ENCODE measurements around the gene CUX1.

Gene CUX1

GRCh38 chr7:101960985-101961708 is 143.7 kb downstream of the CUX1 start:
- FAIRE-seq: no peak

GRCh38 chr7:101961811-101962210 is 144.4 kb downstream of the CUX1 start:
- no peak for FAIRE-seq

DNA sequence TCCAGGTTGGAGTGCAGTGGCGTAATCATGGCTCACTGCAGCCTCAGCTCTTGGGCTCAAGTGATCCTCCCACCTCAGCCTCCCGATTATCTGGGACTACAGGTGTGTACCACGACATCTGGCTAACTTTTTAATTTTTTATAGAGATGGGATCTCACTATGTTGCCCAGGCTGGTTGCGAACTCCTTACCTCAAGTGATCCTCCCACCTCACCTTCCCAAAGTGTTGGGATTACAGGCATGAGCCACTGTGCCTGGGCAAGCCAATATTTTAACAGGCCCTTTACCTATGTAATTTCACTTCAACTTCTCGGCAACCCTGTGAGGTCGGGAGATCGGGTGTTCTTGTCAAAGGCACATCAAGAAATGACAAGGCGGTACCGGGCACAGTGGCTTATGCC is 146.3 kb downstream of the CUX1 start:
- no peak for FAIRE-seq

- FAIRE-seq: no peak
Measured at GRCh38 chr7:101964680-101965452, 147.4 kb downstream of the CUX1 start.

DNA sequence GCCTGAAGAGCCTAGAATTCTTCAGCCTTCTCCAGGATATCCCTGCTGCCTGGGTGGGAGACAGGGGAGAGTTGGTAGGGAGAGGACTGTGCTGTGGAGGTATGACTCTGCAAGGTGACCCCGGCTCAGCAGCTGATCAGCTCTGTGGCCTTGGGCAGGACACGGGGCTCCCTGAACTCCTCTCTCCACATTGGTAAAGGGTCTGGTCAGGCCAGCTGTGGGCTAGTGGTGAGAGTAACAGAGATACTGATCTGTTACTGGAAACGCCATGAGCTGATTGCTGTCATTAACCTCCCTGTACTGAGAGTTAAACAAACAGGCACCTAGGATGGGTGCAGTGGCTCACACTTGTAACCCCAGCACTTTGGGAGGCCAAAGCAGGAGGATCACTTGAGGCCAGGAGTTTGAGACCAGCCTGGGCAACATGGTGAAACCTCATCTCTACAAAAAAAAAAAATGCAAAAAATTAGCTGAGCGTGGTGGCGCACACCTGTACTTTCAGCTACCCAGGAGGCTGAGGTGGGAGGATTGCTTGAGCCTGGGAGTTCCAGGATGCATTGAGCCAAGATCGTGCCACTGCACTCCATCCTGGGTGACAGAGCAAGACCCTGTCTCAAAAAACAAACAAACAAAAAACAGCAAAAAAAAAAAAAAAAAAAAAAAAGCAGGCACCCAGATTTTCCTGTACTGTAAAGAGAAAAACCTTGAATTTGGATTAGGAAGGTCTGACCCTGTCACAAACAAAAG is 151.5 kb downstream of the CUX1 start:
- no peak for FAIRE-seq

GRCh38 chr7:101969997-101970585 is 152.7 kb downstream of the CUX1 start:
- no peak for FAIRE-seq

DNA sequence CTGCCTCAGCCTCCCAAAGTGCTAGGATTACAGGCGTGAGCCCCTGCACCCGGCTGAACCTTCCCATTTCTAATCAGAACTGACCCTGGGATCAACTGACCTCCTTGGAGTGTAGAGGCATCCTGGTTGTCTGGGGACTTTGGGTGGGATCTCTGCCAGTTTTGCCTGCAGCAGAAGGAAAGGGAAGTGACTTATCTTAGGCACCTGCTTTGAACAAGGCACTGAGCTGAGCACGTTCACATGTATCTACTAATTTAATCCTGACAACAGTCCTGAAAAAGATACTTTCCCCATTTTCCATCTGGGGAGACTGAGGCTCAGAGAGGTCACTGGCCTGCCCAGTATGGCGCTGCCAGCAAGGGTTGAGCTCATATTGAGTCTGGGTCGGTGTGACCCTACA is 153.4 kb downstream of the CUX1 start:
- FAIRE-seq: no peak

GRCh38 chr7:101971457-101971856 is 154.0 kb downstream of the CUX1 start:
- no peak for FAIRE-seq

- no peak for FAIRE-seq
Measured at GRCh38 chr7:101972627-101973026, 155.2 kb downstream of the CUX1 start.

DNA sequence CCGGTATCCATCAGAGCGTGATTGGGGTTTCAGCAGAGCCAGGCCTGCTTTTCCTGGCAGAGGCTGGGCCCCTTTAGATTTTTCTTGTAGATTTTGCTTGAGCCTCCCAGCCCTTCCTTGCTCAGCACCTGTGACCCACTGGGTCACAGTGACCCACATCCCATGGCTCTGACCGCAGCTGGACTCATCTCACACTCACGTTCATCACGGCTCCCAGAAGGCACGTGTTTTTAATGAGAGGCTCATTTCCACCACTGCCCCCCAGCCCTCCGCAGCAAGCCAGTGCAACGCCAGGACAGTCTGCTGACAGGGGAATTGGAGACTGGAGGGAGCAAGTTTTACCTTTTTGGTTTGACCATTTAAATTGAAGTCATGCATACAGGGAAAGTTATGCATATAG is 155.7 kb downstream of the CUX1 start:
- FAIRE-seq: no peak

GRCh38 chr7:101974393-101974792 is 157.0 kb downstream of the CUX1 start:
- no peak for FAIRE-seq

- no peak for FAIRE-seq
Measured at GRCh38 chr7:101975046-101975445, 157.6 kb downstream of the CUX1 start.

DNA sequence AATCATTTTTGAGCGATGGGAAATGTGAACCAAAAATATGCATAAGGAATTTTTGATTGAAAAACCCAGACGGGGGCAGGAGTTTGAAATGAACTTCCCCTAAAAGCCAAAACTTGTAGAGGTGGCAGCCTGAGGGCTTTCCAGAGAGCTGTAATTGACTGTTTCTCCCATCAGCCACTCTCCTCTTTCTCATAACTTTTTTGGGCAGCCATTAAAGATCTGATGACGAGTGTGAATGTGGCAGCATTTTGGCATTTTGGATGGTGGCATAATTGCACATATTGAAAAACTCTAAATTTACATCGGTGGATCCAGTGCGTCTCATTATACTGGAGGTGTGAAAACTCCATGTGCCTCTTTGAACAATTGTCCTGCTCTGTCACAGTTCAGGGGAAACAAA is 159.0 kb downstream of the CUX1 start:
- FAIRE-seq: no peak

DNA sequence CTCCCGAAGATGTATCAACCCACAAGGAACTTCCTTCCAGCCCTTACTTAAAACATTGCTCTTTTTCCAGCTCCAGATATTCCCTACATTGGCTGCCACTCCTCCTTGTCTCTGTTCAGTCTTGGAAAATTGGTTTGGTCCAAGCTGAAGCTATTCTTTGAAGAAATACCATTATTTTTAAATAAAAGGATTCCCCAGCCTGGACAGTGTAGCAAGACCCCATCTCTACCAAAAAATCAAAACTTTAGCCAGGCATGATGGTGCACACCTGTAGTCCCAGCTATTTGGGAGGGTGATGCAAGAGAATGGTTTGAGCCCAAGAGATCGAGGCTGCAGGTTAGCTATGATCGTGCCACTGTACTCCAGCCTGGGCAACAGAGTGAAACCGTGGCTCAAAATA is 159.8 kb downstream of the CUX1 start:
- no peak for FAIRE-seq

DNA sequence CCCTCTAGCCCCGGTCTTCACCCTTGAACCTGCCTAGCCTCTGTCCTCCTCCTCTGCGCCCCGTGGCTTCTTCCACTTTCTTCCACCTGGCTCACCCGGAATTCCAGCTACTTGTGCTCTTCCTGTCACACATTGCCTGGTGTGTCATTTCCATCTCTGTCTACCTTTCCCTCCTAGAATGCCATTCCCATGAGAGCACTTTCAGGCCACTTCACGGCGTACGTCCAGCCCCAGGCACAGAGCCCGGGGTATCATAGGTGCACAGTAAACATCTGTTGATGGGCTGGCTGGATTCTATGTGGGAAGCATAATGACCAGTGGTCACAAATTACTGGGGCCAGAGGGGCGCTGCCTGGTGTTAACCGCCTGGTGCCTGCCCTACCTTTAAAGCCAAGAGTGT is 161.3 kb downstream of the CUX1 start:
- no peak for FAIRE-seq

DNA sequence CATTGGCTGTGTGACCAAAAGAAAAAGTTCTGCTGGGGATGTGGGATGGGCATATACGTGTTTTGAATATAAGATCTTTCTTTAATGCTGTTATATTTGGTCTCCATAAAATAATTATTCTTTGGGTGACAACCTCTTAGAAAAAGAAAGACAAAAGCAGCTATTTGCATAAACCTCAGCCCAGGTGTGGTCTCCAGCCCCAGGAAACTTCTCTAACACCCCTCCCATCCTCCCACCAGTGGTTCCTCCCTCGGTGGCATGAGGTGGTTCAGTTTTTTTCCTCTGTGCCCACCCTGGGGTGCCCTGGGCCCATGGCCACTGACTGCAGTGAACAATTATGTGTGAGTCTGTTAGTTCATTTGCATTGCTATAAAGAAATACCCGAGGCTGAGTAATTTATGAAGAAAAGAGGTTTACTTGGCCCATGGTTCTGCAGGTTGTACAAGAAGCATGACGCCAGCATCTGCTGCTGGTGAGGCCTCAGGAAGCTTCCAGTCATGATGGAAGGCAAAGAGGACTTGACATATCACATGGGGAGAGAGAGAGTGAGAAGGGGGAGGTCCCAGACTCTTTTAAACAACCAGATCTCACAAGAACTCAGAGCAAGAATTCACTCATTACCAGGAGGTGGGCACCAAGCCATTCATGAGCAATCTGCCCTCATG is 165.9 kb downstream of the CUX1 start:
- FAIRE-seq: no peak

GRCh38 chr7:101984133-101984879 is 166.9 kb downstream of the CUX1 start:
- FAIRE-seq: no peak

DNA sequence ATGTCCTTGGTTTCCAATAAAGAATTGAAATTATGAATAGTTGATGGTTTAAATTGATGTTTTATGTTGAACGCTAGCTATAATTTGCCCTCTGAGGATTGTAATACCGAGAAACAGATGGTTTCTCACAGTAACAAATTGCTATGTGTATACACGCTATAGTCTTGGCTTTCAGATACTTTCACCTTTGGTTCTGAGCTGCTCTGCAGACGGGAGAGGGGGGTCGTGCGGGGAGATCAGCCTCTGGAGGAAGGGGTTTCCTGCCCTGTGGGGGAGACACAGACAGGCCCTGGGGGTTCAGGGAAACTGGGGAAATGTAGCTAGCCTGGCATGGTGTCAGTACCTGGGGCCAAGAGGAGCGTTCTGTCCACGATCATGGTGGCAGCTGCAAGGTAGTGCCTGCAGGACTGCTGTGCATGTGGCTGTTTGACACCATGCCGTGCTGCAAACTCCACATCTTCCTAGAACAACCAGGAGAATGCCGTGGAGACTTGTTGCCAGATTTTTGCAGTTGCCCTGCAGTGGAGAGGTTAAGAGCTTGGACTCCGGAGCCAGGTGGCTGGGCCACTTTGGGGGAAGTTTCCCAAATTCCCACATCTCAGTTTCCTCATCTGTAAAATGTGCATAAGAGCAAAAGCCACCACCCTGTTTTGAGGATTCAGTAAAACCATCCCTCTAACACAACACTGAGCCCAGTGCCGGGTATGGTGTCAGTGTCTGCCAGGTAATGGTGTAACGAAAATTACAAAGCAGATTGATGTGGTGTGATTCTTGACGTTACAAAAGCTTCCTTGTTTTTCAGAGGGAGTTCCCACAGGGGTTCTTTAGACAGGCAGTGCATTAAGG is 167.9 kb downstream of the CUX1 start:
- no peak for FAIRE-seq

GRCh38 chr7:101985903-101986734 is 168.7 kb downstream of the CUX1 start:
- no peak for FAIRE-seq

- FAIRE-seq: no peak
Measured at GRCh38 chr7:101987494-101987893, 170.1 kb downstream of the CUX1 start.

Measured in A204.1 (cell line).